GM21515 (cell line): ENCODE measurements around the gene C13orf46.

Source experiments
- ATAC-seq: cut with Tn5 transposase; IDR thresholded peaks from one replicate; pipeline ENCODE4 v1.9.1; 2021; ENCODE audit not compliant: unreplicated experiment

C13orf46 gene

DNA sequence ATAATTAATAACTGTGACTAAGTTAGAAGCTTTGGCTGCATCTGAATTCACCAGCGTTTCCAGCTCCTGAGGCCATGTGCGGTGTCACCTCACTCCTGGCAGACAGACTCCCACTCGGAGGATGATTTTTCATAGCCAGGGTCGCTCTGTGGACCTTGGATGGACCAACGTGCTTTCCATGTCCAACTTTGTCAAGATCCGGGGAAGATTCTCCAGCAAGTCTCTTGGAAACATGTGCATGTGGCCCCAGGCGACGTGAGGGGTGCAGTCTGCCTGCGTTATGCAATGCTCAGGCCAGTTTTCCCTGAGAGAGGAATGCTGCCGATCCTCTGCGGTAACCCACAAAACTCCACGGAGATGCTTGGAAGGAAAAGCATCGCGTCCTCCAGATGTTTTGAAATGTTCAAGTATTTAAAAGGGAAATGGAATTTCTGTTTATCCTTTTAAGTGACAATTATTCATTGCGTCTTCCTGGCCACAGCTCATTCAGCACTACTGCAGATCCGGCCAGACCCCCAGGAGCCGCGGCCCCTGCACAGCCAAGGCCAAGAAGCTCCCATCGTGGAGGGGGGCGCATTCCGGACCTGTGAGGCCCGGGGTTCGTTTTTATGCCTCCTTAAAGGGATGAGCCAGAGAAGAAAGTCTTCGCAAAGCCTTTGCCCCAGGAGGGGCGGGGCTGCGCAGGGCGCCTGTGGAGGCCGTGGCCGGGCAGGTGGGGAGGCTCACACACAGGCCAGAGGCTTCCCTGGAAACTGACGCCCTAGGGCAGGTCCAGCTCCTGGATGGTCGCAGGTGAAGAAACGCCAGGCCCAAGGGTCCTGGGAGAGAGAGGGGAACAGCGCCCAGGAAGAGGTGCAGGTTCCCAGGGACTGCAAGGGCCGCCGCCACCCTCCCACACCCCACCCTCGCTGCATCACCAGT is 46.0 kb downstream of the C13orf46 start:
- ATAC-seq, result no peak

DNA sequence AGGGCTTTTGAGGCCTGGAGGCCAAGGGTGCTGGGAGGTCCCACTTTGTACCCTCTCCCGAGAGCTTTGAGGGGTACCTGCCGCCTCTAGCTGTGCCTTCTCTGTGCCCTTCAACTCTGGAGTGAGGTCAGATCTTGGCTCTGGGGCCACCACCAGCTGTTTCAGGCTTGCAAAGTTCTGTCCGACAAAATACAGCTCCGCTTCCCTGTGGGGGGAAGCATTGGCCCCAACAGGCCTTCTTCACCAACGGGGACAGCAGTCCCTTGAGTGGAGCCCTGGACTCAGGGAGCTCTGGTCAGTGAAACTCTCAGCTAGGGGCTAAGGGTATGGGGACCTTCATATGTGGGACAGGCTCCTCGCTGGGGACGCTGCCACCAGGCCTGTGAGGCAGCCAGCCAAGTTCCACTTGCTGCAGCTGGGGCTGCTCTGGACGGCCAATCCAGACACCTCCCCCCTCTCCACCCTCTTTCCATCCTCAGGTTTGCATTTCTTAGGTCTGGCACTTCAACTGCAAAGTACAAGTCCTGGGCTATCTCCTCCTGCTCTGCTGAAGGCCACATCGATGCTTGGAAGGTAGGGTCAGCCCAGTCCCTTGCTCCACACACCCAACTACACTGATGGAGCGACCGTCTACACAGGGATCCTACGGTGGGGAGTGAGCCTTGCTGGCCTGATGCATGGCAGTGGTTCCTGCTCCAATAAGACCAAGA is 46.8 kb downstream of the C13orf46 start:
- ATAC-seq, result no peak

DNA sequence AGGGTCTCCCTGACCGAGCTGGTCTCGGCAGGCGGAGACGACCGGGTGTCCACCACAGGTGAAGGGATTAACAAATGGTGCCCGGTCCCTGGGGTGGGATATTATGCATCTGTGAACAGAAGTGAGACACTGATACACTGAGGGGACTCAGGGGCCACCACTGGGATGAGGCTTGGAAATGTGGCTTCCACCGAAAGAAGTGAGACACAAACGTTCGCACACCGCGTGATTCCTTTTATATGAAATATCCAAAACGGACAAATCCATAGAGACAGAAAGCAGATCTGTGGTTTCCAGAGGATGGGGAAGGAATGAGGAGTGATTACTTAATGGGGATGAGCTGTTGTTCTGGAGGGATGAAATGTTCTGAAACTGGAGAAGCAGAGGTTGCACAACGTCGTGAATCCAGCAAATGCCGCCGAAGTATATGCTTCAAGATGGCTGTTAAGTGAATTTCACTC is 47.5 kb downstream of the C13orf46 start:
- no peak for ATAC-seq

DNA sequence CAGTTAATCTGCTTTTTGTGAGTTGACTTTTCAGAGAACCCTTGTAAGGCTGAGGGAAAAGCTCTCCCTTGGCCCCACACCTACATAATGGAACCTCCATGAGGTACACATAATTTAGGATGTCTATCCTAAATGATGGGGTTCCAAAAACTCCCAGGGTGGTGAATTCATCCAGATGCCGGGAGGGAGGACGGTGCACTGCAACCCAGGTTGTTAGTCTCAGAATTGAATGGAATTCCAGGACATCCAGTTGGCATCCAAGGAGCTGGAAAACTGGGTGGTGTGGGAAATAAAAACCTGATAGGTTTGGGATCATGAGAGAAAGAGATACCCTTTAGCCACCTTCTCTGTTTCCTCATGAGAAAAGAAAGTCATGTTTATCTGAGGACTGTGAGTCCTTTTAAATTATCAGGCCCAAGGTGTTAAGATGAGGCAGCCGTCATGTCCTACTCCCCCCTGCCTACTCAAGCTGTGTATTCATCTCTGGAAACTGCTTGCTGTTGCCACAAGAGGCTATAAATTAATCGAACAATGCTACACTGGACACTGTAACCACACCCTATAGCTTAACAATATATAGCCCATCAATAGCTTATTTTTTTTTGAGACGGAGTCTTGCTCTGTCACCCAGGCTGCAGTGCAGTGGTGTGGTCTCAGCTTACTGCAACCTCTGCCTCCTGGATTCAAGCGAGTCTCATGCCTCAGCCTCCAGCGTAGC is 49.5 kb downstream of the C13orf46 start:
- no peak for ATAC-seq

DNA sequence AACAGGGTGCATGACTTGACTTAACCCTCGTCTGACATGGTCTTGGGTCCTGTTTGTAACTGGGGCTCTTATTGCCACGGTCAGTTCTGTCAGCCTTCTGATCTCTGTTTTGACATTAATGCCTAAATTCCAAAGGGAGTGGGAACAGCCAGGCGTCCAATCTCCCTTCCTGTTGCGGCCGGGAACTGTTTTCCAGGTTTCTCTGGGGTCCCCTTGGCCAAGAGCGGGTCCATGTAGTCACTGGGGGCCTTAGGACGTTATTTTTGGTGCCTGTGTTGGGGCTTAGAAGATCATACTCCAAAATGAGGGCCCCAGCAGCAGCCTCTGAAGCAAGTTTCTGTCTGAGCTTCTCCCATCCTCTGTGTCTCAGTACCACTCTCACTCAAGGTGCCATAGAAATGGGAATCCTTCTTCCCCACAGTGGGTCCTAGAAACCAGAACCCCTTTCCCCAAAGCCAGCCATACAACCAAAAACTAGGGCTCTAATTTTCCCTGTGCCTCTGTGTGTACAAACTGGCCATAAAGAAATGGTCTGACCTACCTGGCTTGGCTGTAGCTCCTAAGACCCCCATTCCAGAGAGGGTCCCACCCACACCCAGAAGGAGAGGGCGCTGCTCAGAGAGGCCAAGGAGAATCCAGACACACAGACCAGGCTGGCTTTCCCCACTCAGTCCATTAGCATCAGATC is 50.4 kb downstream of the C13orf46 start:
- ATAC-seq, result no peak

DNA sequence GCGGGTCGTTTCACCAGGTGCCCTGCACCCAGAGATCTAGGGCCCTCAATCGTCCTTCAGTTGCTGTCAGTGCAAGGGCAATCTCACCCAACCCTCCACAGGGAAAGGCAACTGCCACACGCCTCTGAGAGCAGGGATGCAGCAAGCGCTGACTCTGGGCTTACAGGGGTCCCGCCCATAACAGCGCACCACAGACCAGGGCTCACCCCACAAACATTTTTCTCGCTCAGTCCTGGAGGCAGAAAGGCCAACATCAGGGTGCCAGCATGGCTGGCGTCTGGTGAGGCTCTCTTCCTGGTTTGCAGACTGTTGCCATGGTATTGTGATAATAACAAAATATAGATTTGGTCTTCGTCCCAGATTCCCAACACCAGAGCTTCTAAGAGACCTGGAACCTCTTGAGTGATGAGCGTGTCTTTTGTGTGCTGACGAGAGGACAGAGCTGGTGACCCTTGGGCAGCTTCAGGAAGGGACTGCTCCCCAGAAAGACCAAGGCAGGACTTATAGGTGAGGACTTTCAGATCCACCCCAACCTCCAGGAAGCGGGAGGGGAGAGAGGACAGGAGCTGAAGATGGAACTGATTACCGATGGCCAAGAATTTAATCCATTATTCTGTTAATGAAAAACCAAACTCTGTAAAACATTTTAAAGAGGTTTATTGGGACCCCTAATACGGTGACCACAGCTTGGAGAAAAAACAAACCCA is 51.3 kb downstream of the C13orf46 start:
- ATAC-seq, result no peak

DNA sequence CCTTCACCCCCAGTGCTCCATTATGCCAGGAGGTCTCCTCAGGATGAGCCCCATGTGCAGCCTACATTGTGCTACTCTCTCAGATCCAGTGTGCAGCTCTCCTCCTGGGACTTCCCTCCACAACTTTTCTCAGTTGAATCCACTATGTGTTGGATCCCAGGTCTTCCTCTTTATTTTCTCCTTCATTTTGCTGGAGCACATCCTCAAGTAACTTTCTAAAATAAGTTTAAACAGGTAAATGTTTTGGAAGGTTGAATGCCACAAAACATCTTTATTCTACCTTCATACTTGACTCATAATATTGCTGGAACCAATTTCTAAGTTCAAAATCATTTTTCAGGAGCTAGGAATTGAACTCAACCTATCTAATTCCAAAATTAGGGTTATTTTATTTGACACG is 52.1 kb downstream of the C13orf46 start:
- ATAC-seq, result no peak

DNA sequence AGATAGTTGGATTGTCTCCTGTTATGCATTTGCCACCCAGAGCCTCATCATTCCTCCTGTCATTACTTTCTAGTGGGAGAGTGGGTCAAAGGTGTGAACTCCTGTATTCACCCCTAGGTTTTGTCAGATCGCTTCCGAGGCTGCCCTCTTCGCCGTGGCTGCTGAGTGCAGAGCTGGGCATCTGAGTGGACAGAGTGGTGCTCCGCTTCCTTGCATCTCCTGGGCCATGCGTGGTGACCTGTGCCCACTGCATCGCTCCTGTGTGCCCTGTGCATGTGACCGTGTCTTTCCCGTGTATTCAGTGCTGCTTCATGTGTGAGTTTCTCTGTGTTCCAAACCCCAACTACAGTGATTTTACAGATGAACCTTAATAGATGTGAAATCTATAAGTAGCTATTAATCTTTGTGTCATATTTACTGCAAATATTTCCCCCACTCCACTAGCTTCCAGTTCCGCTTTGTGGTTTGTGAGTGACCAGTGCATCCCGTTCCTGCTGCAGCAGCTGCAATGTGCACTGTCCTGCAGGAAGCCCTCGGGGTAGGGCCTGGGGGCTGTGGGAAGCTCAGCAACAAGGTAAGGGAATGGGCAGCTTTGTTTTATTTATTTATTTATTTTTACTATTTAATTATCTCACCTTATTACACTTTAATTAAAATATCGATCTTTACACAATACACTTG is 53.1 kb downstream of the C13orf46 start:
- no peak for ATAC-seq

DNA sequence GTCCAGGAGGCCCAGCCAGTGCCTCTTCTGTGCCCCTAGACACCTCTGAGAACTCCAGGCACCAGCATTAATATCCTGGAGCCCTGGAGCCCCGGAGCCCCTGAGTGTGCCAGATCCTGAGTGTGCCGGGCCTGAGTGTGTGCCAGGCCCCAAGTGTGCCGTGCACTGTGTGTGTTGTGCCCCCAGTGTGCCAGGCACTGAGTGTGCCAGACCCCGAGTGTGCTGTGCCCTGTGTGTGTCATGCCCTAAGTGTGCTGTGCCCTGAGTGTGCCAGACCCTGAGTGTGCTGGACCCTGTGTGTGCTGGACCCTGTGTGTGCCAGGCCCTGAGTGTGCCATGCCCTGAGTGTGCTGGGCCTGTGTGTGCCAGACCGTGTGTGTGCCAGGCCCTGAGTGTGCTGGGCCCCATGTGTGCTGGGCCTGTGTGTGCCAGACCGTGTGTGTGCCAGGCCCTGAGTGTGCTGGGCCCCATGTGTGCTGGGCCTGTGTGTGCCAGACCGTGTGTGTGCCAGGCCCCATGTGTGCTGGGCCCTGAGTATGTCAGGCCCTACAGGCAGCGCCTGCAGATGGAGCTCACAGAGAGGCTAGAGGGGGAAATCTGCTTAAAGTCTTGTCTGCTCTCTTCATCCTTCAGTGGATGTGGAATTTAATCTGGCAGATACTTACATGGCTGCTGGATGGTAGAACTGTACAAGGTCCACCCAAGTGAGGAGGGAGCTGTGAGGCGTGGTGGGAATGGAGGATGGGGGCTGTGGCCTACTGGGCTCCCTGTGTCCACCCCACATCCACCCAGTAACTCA is 53.9 kb downstream of the C13orf46 start:
- no peak for ATAC-seq

DNA sequence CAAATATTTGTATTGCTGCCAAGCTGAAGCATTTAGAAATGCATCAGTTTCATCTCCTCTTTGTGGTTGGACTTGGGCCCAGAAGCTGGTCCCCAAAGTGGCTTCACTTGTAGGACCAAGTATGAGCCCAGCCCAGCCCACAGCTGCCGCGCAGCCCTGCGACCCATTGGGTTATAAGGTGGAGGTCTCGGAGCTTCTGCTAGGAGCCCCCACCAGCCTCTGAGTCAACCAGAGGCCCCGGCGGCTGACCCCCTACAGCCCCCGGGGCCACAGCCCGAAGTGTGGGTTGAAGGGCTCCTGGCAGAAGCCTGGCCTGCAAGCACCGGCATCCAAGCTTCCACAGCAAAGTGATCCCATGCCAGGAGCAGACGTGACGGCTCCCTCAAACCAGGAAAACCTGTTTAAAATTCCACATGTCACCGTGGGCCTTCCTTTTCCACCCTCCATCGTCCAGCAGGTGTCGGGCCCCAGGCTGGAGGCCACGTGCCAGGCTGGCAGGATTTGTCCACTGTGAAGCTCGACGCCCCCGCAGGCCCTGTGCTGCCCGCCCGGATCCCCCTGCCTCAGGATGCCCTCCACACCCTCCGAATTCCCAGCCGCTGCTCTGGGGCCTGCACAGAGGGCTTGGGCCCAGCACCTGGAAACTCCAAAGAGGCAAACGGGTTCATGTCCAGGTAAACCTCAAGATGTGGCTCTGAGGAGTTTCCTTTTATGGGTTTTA is 54.7 kb downstream of the C13orf46 start:
- no peak for ATAC-seq

DNA sequence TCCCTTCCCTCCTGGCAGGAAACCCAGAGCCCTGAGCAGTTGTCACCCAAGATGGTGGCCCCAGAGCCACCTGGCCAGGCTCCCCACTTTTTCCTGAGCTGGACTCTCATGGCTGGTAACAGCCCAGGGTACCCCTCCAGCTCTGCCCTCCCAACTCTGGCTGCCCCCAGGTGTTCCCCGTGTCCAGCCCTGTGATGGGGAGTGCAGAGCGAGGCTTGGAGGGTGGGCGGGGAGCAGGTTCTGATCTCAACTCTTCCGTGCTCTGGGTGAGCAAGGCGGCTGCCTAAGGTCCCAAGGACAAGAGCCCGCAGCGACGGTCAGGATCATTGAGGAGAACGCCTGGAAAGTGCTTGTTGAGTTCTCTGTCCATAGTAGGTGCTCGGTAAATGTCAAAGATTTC is 55.3 kb downstream of the C13orf46 start:
- ATAC-seq, result no peak

DNA sequence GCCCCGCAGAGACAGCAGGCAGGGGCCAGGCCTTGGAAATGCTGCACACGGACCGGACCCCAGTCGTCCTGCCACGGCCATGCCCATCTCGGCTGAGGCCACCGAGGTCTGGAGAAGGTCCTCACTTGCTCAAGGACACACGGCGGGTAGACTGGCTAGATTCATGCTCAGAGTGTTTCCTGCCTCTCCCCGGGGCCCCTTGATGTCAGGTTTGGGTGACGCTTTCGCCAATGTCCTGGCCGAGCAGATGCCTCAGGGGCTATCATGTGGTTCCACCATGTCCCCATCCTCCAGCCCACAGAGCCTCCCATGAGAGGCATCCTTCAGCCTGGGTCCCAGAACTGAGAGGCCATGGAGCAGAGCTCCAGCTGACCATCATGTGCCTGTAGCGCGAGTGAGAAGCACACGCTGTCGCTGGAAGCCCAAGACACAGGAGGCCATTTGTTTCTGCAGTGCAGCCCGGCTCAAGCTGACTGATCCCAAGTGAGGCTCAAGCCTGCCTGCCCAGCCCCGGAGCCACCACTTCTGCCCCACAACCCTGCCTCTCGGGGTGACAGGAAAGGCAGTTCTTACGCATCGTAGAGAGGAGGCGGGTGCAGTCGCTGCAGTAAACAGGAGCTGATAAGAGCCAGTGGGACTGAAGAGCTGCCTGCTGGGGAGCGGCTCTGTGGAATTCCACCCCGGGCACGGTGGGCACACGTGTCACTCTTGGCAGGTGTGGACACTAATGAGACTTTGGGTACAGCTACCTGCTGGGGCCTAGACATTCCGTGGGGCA is 56.1 kb downstream of the C13orf46 start:
- ATAC-seq, result no peak

DNA sequence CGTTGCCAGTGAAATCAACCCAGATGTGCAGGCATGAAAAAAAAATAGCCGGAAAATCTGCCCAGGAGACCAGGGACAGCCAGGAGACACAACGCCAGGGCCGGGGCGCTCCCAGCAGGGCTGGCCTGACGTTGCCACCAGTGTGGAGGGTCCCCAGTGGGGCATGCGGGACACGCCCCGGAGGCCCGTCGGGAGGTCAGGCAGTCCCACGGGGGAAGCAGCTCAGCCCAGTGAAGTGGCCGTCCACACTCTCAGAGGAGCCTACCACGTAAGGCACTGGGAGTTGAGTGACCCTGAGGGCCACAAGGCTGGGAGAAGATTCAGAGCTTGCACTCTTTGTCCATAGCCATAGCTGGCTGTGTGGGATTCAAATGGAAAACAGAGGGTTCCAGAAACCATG is 56.8 kb downstream of the C13orf46 start:
- no peak for ATAC-seq

DNA sequence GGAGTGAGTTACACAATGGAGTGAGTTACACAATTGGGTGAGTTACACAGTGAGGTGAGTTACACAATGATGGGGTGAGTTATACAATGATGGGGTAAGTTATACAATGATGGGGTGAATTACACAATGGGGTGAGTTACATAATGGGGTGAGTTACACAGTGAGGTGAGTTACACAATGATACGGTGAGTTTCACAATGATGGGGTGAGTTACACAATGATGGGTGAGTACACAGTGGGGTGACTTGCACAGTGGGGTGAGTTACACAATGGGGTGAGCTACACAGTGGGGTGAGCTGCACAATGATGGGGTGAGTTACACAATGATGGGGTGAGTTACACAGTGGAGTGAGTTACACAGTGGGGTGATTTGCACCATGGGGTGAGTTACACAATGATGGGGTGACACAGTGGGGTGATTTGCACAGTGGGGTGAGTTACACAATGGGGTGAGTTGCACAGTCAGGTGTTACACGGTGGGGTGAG is 57.5 kb downstream of the C13orf46 start:
- ATAC-seq, result no peak

DNA sequence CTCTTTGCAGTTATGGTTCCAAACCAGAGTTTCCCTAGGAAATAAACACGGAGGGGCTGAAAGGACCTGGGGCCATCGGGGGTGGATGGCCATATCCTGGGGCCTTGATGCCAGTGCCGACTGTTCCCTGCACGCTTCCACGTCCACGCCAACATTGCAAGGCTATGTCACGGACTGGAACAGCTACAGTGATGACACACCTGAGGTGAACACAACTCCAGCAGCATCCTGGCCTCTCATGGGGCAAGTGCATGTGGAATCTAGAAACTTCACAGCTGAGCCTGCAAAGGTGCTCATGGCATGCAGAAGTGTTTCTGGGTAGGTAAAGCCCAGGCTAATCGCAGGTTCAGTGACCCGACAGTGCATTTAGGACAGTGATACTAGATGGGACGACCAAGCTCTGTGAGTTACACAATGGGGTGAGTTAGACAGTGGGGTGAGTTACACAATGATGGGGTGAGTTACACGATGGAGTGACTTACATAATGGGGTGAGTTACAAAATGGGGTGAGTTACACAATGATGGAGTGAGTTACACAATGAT is 58.0 kb downstream of the C13orf46 start:
- no peak for ATAC-seq

DNA sequence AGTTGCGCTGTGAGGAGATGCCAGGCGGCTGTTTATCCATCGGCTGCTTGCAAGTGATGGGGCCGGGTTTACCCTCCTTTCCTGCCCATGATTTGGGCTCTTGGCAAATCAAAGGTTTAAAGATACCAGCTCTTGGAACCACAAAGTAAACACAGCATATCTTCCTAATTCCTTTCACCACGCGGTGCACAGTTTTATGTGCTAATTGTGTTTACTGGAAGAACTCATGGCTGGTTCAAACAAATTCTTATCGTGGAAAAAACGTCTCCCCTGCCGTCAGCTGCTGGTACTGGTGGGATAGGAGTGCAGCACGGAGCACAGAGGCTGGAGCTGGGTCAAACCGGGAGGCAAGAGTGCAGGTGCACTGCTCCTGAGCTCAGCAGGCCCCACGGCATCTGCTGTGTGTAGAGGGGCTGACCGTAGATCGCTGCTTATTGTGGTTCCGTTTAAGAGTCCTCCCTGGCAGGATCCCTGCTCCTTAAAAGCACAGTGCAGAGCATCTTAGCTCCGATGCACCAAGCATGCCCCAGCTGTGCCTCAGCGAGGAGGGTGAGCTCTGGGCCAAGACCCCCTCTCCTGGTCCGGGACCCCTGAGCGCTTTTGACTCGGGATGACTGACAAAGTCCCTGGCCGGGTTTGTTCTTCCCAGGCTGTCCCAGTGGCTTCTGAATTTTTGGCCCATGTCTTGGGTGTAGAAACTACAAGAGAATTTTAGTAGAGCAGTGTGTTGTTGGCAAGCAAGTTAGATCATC is 58.7 kb downstream of the C13orf46 start:
- ATAC-seq, result no peak
